ENCODE results near the gene CCL22. TPM values are rescaled to one million over a fixed set of nuclear protein-coding genes. Genes with fewer than 3 reads are reported as not detected.

Gene CCL22
- total RNA-seq, 1 experiment from 2014 or later = not detected

DNA sequence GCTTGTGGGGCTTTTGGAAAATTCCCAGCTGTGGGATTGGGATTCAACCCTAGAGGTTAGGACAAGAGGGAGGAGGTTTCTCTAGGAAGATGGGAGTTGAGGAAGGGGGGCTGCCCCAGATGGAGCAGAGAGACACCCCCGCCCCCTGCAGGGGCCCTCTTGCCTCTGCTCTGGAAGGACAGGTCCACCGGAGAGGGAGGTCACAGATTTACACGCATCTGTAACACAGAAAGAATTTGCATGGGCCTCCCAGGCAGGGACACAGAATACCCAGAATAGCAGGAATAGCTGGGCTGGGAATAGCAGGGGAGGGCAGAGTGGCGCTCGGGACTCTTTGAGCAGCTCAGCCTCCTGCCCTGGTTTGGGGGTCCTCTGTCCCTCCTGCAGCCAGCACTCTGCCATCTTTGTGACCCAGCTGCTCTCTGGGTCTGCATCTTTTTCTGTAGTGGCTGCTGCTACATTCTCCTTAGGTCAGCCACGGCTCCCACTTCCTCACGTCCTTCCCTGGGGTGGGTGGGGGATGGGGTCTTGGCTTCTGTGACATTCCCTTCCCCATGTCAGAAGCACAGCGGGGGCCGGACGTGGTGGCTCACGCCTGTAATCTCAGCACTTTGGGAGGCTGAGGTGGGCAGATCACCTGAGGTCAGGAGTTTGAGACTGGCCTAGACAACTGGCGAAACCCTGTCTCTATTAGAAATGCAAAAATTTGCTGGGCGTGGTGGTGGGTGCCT is 40.2 kb upstream of the CCL22 start:
- TF ChIP-seq, protein P1, sequence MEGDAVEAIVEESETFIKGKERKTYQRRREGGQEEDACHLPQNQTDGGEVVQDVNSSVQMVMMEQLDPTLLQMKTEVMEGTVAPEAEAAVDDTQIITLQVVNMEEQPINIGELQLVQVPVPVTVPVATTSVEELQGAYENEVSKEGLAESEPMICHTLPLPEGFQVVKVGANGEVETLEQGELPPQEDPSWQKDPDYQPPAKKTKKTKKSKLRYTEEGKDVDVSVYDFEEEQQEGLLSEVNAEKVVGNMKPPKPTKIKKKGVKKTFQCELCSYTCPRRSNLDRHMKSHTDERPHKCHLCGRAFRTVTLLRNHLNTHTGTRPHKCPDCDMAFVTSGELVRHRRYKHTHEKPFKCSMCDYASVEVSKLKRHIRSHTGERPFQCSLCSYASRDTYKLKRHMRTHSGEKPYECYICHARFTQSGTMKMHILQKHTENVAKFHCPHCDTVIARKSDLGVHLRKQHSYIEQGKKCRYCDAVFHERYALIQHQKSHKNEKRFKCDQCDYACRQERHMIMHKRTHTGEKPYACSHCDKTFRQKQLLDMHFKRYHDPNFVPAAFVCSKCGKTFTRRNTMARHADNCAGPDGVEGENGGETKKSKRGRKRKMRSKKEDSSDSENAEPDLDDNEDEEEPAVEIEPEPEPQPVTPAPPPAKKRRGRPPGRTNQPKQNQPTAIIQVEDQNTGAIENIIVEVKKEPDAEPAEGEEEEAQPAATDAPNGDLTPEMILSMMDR (conservative IDR thresholded peaks at IDR 0.05) = no peak
- H3K4me1 Mint-ChIP-seq = peaks cover 16 to 24% of the 10 kb centered on the region in 2 experiments
- no peaks in the 10 kb centered on the region; the same call in 1 of the 2 replicates for H3K27me3 Mint-ChIP-seq (ENCODE audit: low read depth)
- no peak overlapping the region for H4K91ac ChIP-seq (ENCODE audit: insufficient read length, low read depth, low read length)
- no peak overlapping the region for H3K27ac ChIP-seq (ENCODE audit: insufficient read length, low read depth, low read length)
- no peaks in the 10 kb centered on the region for H3K27me3 ChIP-seq (ENCODE audit: insufficient read depth, low read length)
- H3K4ac ChIP-seq (ENCODE audit: low read depth, low read length) = no peak overlapping the region
- H3K23me2 ChIP-seq (ENCODE audit: insufficient read length, low read depth, low read length, poor library complexity, severe bottlenecking) = no peaks in the 10 kb centered on the region
- no peaks in the 10 kb centered on the region for H3K9me3 ChIP-seq (ENCODE audit: control insufficient read depth, low read depth, low read length)
- H2AK5ac ChIP-seq (ENCODE audit: insufficient read length, low read length) = no peak overlapping the region
- H3K79me2 ChIP-seq (ENCODE audit: insufficient read depth, low read length) = no peaks in the 10 kb centered on the region
- H4K8ac ChIP-seq (replicated peaks; ENCODE audit: insufficient read length, low read depth, low read length) = no peak overlapping the region
- H3K36me3 Mint-ChIP-seq (ENCODE audit: insufficient read depth in 1 of 3, low read depth in 3 of 3) = no peaks in the 10 kb centered on the region
- DNase-seq = peak; percentile 74
- H3K4me2 ChIP-seq (ENCODE audit: insufficient read depth, insufficient read length, low read length) = no peak overlapping the region
- H2AFZ ChIP-seq (ENCODE audit: low read length) = no peak overlapping the region
- no peak overlapping the region for H3K14ac ChIP-seq (ENCODE audit: insufficient read depth, low read length)
- 0 out of 5 replicates have a peak overlapping the region, but pooled peaks of 1 of the 2 experiments have one; percentile 47 for H3K4me3 Mint-ChIP-seq
- no CpG with 5 or more reads among the region's 13 CpGs for WGBS (ENCODE audit: extremely low coverage, insufficient read length, low lambda C conversion rate)
- H3K9me3 Mint-ChIP-seq = no peaks in the 10 kb centered on the region; a peak in 1 of 5 replicates
- H3K9ac ChIP-seq (ENCODE audit: extremely low read depth, insufficient read length, low read length) = no peak overlapping the region
- peak overlapping the region in 1 of 3 experiments; percentile 81; a peak in 1 of 7 replicates for H3K27ac Mint-ChIP-seq
- no peak overlapping the region for H3K23ac ChIP-seq (ENCODE audit: insufficient read length, low read depth, low read length)
- H4K20me1 ChIP-seq (ENCODE audit: control insufficient read depth, insufficient read depth, insufficient read length) = no peaks in the 10 kb centered on the region
- no peak overlapping the region for H2BK12ac ChIP-seq (ENCODE audit: insufficient read length, low read depth, low read length)
- H3K4me1 ChIP-seq (ENCODE audit: insufficient read depth, low read length) = peaks cover 4% of the 10 kb centered on the region; the same call in 1 of the 2 replicates
- H3K56ac ChIP-seq (ENCODE audit: insufficient read length, low read depth, low read length) = no peak overlapping the region
- no peak overlapping the region for H2BK15ac ChIP-seq (ENCODE audit: low read depth, low read length)
- H2BK5ac ChIP-seq (ENCODE audit: insufficient read length, low read length) = no peak overlapping the region
- H2BK20ac ChIP-seq (ENCODE audit: low read depth, low read length, poor library complexity, severe bottlenecking) = no peak overlapping the region
- H2BK120ac ChIP-seq (ENCODE audit: low read depth, low read length, poor library complexity, severe bottlenecking) = no peak overlapping the region
- H3K18ac ChIP-seq (ENCODE audit: insufficient read length, low read depth, low read length) = no peak overlapping the region
- no peak overlapping the region for H4K5ac ChIP-seq (ENCODE audit: insufficient read length, low read depth, low read length)
- H3T11ph ChIP-seq (ENCODE audit: low read length) = no peak overlapping the region
- H3K79me1 ChIP-seq (ENCODE audit: insufficient read depth, low read depth, low read length, poor library complexity, severe bottlenecking) = no peaks in the 10 kb centered on the region

Data from H9 (cell line).